Choroid plexus epithelial cell (primary cell): ENCODE measurements around the gene ZBED2.
A peak's percentile ranks its signal among the peaks of the same experiment; 100 is the strongest.
"Not testable (repeated sequence)": the region's sequence is repeated elsewhere in the genome, so short reads cannot be mapped to it uniquely, and the experiment has no call there.

Experiments used
- DNase-seq: peaks from one replicate; pipeline ENCODE4 v3.0.0-alpha.2; 2010; ENCODE audit warnings: low read depth
- H3K4me3 ChIP-seq: 2 replicates; pipeline ENCODE4 v1.5.1; 2011; ENCODE audit warnings: low read depth, mild to moderate bottlenecking, control low read depth, low read length, moderate library complexity
- TF ChIP-seq, protein P1 (sequence below): conservative IDR thresholded peaks from 2 replicates; pipeline ENCODE4 v1.5.1; 2011; ENCODE audit warnings: low read depth, mild to moderate bottlenecking, control low read depth, inconsistent platforms, low read length, moderate library complexity

Gene ZBED2, protein sequence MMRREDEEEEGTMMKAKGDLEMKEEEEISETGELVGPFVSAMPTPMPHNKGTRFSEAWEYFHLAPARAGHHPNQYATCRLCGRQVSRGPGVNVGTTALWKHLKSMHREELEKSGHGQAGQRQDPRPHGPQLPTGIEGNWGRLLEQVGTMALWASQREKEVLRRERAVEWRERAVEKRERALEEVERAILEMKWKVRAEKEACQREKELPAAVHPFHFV

DNA sequence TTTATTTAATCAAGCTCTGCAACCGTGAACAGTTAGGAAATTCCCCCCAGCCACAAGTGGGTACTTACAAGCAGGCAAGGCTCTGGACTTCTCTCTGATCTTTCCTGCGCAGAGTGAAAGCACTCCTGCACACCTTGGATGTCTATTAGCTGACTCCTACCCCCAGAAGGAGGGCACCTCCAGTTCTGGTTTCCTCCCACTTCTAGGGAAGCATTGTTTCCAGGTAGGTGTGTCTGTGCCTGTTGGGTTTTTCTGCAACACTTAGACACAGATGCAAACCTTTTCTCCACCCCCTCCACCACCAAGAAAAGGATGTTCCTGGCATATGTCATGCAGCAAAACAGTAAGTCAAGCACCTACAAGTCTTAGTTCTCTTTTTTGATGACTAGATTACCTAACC is at the start of gene ZBED2:
TSS of gene ZBED2 (minus strand) at position 115 of the 400 bp plus-strand sequence. CDS start 1,145 bp downstream, outside the sequence.
- TF ChIP-seq, protein P1, sequence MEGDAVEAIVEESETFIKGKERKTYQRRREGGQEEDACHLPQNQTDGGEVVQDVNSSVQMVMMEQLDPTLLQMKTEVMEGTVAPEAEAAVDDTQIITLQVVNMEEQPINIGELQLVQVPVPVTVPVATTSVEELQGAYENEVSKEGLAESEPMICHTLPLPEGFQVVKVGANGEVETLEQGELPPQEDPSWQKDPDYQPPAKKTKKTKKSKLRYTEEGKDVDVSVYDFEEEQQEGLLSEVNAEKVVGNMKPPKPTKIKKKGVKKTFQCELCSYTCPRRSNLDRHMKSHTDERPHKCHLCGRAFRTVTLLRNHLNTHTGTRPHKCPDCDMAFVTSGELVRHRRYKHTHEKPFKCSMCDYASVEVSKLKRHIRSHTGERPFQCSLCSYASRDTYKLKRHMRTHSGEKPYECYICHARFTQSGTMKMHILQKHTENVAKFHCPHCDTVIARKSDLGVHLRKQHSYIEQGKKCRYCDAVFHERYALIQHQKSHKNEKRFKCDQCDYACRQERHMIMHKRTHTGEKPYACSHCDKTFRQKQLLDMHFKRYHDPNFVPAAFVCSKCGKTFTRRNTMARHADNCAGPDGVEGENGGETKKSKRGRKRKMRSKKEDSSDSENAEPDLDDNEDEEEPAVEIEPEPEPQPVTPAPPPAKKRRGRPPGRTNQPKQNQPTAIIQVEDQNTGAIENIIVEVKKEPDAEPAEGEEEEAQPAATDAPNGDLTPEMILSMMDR, result no peak
- H3K4me3 ChIP-seq, result no peak within 1 kb of the TSS
- DNase-seq, result no peak

DNA sequence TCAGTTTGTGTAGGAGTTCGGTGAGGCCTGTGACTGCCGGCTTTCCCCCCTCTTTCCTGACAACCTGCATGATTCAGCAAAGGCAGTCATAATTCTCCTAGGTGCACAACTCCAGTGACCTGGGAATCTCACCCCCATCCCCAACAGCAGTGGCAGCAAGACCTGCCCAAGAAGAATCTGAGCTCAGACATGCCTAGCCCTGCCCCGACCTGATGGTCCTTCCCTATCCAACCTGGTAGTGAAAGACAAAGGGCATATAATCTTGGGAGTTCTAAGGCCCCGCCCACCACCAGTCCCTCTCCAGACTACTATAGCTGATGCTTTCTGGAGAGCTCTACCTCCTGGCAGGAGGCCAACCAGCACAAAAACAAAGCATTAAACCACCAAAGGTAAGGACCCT is 44.2 kb upstream of the ZBED2 start:
- no peak for DNase-seq
- no peak overlapping the region for H3K4me3 ChIP-seq
- TF ChIP-seq, protein P1, result no peak

DNA sequence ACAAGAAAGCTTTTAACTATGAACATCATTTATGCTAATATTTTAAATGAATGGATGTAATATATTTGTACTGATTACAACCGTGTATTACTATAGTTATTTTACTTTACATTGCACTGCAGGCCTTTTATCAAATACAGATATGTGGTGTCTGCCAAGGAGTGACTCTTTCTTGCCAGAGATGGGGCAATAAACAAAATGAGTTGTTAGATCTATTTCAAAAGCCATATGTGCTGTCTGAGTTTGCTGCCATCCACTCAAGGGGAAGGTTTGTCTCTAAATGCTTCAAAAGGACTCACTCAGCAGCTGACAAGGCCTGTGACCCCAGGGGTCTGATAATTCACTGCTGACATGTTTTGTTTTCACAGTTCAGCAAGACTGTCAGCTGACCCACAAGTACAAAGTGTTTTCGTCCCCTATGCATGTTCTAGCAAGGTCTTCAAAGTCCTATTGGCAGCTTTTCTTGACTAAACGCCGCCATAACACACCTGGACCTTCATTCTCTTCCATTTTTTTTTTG is 41.3 kb upstream of the ZBED2 start:
- peak; percentile 34 for DNase-seq
- TF ChIP-seq, protein P1, result no peak

DNA sequence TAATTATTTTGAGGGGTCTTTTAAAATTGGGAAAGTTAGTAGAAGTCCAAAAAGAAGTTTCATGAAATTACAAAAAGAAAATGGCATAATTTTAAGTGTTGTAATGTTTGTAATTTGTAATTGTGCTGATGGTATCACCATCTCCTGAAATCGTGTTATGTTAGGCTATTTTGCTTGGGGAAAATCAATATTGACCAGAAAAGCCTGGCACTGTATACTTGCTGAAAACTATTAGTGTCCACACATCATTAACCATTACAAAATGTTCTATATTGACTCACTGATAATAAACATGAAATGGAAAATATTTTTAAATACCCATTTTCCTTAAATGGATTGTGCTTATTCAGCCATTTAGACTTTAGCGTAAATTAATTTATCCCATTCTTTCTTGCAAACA is 40.3 kb upstream of the ZBED2 start:
- no peak for DNase-seq
- no peak overlapping the region for H3K4me3 ChIP-seq
- TF ChIP-seq, protein P1, result no peak

More for the DNA sequence above, 41.3 kb upstream of the ZBED2 start:
- no peak overlapping the region for H3K4me3 ChIP-seq

DNA sequence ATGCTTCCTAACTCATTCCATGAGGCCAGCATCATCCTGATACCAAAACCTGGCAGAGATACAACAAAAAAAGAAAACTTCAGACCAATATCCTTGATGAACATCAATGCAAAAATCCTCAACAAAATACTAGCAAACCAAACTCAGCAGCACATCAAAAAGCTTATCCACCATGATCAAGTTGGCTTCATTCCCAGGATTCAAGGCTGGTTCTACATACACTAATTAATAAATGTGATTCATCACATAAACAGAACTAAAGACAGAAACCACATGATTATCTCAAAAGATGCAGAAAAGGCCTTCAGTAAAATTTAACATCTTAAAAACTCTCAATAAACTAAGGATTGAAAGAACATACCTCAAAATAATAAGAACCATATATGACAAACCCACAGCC is 35.5 kb upstream of the ZBED2 start:
- H3K4me3 ChIP-seq, DNase-seq: not testable (repeated sequence)

DNA sequence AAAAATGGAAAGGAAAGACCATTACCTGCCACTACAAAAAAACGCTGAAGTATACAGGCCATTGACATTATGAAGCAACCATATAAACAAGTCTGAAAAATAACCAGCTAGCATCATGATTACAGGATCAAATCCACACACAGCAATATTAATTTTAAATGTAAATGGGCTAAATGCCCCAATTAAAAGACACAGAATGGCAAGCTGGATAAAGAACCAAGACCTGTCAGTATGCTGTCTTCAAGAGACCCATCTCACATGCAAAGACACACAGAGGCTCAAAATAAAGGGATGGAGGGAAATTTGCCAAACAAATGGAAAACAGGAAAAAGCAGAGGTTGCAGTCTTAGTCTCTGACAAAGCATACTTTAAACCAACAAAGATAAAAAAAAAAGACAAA is 33.9 kb upstream of the ZBED2 start:
- not testable (repeated sequence) for DNase-seq, H3K4me3 ChIP-seq

DNA sequence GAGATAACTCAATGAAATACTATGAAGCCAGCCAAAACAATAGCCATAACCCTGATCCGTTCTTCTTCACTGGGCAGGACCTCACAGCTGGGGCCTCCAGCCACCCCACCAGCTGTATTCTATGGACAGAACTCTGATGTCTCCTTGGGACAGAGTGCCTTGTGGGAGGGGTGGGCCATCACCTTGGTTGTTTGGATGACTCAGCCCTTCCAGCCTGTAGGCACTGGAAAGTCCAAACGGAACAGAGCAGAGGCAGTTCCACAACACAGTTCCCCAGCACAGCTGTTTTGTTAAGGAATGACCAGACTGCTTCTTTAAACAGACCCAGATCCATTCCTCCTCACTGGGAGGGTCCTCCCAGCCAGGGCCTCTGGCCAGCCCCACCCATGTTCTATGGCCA is 31.9 kb upstream of the ZBED2 start:
- no peak overlapping the region for H3K4me3 ChIP-seq
- TF ChIP-seq, protein P1, result no peak
- DNase-seq, result peak; percentile 9

DNA sequence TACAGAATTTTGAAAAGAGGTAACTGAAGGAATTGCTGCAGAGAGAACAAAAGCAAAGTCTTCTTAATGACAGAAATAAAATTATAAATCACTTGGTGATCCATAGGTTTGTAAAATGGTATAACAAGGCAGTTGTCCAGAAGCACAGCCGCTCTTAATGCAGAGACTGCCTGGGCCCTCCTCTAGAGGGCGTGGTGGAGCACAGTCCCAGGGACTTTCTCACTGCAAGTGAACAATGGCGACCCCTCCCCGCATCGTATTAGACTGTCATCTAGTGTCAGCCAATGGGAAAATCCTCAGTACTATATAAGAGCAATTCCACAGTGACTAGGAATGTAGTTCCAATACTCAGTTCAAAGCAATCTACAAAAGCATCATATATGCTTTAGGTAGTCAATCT is 26.4 kb upstream of the ZBED2 start:
- H3K4me3 ChIP-seq, result no peak overlapping the region
- TF ChIP-seq, protein P1, result peak; percentile 43
- DNase-seq, result no peak
